ENCODE data around the gene RND2. TPM values are rescaled to one million over a fixed set of nuclear protein-coding genes. Genes with fewer than 3 reads are reported as not detected.

The RND2 gene
- total and polyA plus RNA-seq, 4 donors: 1.9 to 2.8 (median 2.2) TPM

GRCh38 chr17:43042025-43042628 lies 17.1 kb downstream of the RND2 start:
- WGBS: 85% methylated on average over 5 of the region's 5 CpGs
- Histone ChIP-seq H3K9me3 (ENCODE audit: control insufficient read depth in 4 of 4, low read length in 3 of 4) (no peaks in the 10 kb centered on the region), H3K9ac (ENCODE audit: low read depth in 1 of 2, low read length in 2 of 2) (no peak overlapping the region), H3K27ac (ENCODE audit: low read depth in 1 of 2, low read length in 2 of 2) (no peak overlapping the region), H3K4me1 (ENCODE audit: control insufficient read depth in 4 of 4, insufficient read depth in 4 of 4, low read length in 3 of 4) (peaks cover 5 to 32% (median 28%) of the 10 kb centered on the region in 4 donors), H3K27me3 (ENCODE audit: control insufficient read depth in 4 of 4, insufficient read depth in 4 of 4, low read length in 3 of 4) (no peaks in the 10 kb centered on the region), H3K36me3 (ENCODE audit: control insufficient read depth in 4 of 4, insufficient read depth in 3 of 4, low read depth in 1 of 4, low read length in 3 of 4) (no peaks in the 10 kb centered on the region), H3K4me3 (ENCODE audit: low read depth in 1 of 3, low read length in 3 of 3) (no peak overlapping the region)
- no peak for DNase-seq (ENCODE audit: low spot score)
- TF ChIP-seq REST (IDR thresholded peaks at IDR 0.05) (no peak), JUND (IDR thresholded peaks at IDR 0.05) (no peak), MAX (IDR thresholded peaks at IDR 0.05) (no peak)

DNA sequence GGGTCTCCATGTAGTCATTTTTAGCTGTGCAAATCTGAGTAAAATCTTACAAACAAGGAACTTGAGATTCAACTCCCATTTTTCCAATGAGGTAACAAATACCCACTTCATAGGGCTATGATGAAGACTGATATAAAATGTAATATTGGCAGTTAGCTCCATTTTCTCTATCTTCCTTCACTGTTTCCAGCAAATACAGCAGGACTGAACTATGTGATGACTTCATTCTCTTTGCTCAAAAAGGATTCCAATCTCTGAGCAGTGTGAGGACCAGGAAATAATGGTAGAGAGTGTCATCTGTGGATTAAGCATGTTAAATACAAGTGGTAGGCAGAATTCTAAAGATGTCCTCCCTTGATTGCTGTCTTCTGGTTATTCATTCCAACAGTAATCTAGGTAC lies 18.3 kb downstream of the RND2 start:
- peaks cover 5 to 27% (median 23%) of the 10 kb centered on the region in 4 donors for H3K4me1 ChIP-seq (ENCODE audit: control insufficient read depth in 4 of 4, insufficient read depth in 4 of 4, low read length in 3 of 4)
- TF ChIP-seq GABPA (IDR thresholded peaks at IDR 0.05 in 1 of 2, conservative IDR thresholded peaks at IDR 0.05 in 1 of 2) (no peak), FOXA2 (IDR thresholded peaks at IDR 0.05) (no peak), YY1 (IDR thresholded peaks at IDR 0.05) (no peak), SP1 (IDR thresholded peaks at IDR 0.05) (no peak), EGR1 (IDR thresholded peaks at IDR 0.05; ENCODE audit: low read depth in 2 of 2) (no peak), FOXA1 (IDR thresholded peaks at IDR 0.05) (no peak), NR2F2 (IDR thresholded peaks at IDR 0.05) (no peak), RXRA (IDR thresholded peaks at IDR 0.05) (no peak), REST (IDR thresholded peaks at IDR 0.05) (no peak), HNF4G (IDR thresholded peaks at IDR 0.05) (no peak), MAX (IDR thresholded peaks at IDR 0.05) (no peak), JUND (IDR thresholded peaks at IDR 0.05) (no peak), RAD21 (IDR thresholded peaks at IDR 0.05) (no peak), TAF1 (conservative IDR thresholded peaks at IDR 0.05) (no peak), HNF4A (conservative IDR thresholded peaks at IDR 0.05) (no peak)
- TF ChIP-seq, protein P1, sequence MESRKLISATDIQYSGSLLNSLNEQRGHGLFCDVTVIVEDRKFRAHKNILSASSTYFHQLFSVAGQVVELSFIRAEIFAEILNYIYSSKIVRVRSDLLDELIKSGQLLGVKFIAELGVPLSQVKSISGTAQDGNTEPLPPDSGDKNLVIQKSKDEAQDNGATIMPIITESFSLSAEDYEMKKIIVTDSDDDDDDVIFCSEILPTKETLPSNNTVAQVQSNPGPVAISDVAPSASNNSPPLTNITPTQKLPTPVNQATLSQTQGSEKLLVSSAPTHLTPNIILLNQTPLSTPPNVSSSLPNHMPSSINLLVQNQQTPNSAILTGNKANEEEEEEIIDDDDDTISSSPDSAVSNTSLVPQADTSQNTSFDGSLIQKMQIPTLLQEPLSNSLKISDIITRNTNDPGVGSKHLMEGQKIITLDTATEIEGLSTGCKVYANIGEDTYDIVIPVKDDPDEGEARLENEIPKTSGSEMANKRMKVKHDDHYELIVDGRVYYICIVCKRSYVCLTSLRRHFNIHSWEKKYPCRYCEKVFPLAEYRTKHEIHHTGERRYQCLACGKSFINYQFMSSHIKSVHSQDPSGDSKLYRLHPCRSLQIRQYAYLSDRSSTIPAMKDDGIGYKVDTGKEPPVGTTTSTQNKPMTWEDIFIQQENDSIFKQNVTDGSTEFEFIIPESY (IDR thresholded peaks at IDR 0.05): no peak
- TF ChIP-seq, protein P2, sequence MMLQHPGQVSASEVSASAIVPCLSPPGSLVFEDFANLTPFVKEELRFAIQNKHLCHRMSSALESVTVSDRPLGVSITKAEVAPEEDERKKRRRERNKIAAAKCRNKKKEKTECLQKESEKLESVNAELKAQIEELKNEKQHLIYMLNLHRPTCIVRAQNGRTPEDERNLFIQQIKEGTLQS (IDR thresholded peaks at IDR 0.05): no peak
- no peaks in the 10 kb centered on the region for H3K36me3 ChIP-seq (ENCODE audit: control insufficient read depth in 4 of 4, insufficient read depth in 3 of 4, low read depth in 1 of 4, low read length in 3 of 4)
- H3K9me3 ChIP-seq (ENCODE audit: control insufficient read depth in 4 of 4, low read length in 3 of 4): no peaks in the 10 kb centered on the region
- H3K4me3 ChIP-seq (ENCODE audit: low read depth in 1 of 3, low read length in 3 of 3): no peak overlapping the region
- DNase-seq (ENCODE audit: low spot score): no peak
- H3K9ac ChIP-seq (ENCODE audit: low read depth in 1 of 2, low read length in 2 of 2): no peak overlapping the region
- no peak overlapping the region for H3K27ac ChIP-seq (ENCODE audit: low read depth in 1 of 2, low read length in 2 of 2)
- no peaks in the 10 kb centered on the region for H3K27me3 ChIP-seq (ENCODE audit: control insufficient read depth in 4 of 4, insufficient read depth in 4 of 4, low read length in 3 of 4)
